Keratinocyte (primary cell): ENCODE data around the gene LRCH2. TPM values are rescaled to one million over a fixed set of nuclear protein-coding genes. Genes with fewer than 3 reads are reported as not detected.
"Not testable (repeated sequence)": the region's sequence is repeated elsewhere in the genome, so short reads cannot be mapped to it uniquely, and the experiment has no call there.

ENCODE experiments used
- DNase-seq: peaks from one replicate; pipeline ENCODE4 v3.0.0-alpha.2; 2011; ENCODE audit warnings: low read depth, missing footprints, low spot score
- FAIRE-seq: peaks from 2 replicates; lab custom pipeline; 2011; peaks lifted over from hg19 to GRCh38; lab: Jason Lieb, UNC
- H2AFZ ChIP-seq: 2 replicates; pipeline ENCODE4 v1.6.0; 2012; ENCODE audit warnings: low read length, control low read depth, inconsistent platforms; ENCODE audit not compliant: control insufficient read depth
- H3K27ac ChIP-seq: 2 replicates; pipeline ENCODE4 v1.5.1; 2011; ENCODE audit warnings: low read length; ENCODE audit not compliant: control insufficient read depth, insufficient read depth
- H3K27me3 ChIP-seq: 3 replicates; pipeline ENCODE4 v1.6.0; 2011; ENCODE audit warnings: low read length; ENCODE audit not compliant: control insufficient read depth, insufficient read depth; ENCODE audit errors: extremely low read depth
- H3K36me3 ChIP-seq, 2 experiments: 2 replicates in 1 of 2; 3 replicates in 1 of 2; pipeline ENCODE4 v1.5.1; 2011; ENCODE audit warnings: low read length in 2 of 2, mild to moderate bottlenecking in 1 of 2; ENCODE audit not compliant: control insufficient read depth in 2 of 2, insufficient read depth in 2 of 2; ENCODE audit errors: extremely low read depth in 1 of 2
- H3K4me1 ChIP-seq: 3 replicates; pipeline ENCODE4 v1.5.1; 2011; ENCODE audit warnings: low read length; ENCODE audit not compliant: control insufficient read depth, insufficient read depth; ENCODE audit errors: extremely low read depth
- H3K4me2 ChIP-seq: 3 replicates; pipeline ENCODE4 v1.6.0; 2011; ENCODE audit warnings: low read depth, low read length; ENCODE audit not compliant: control insufficient read depth, insufficient read depth; ENCODE audit errors: extremely low read depth
- H3K4me3 ChIP-seq, 3 experiments: fragments of 200-600 bp in 1 of 3; sonication (generic) in 1 of 3; 2 replicates in 2 of 3; 3 replicates in 1 of 3; pipeline ENCODE4 v1.5.1; 2011 to 2016; ENCODE audit warnings: low read length in 3 of 3, mild to moderate bottlenecking in 3 of 3, control low read depth in 2 of 3, inconsistent platforms in 1 of 3, low read depth in 1 of 3, mixed read lengths in 1 of 3, mixed run types in 1 of 3, moderate library complexity in 1 of 3; ENCODE audit not compliant: control insufficient read depth in 2 of 3, insufficient read depth in 2 of 3; ENCODE audit errors: extremely low read depth in 1 of 3
- H3K79me2 ChIP-seq: 2 replicates; pipeline ENCODE4 v1.6.0; 2012; ENCODE audit warnings: low read length; ENCODE audit not compliant: control insufficient read depth, insufficient read depth
- H3K9ac ChIP-seq: 3 replicates; pipeline ENCODE4 v1.6.0; 2011; ENCODE audit warnings: low read length; ENCODE audit not compliant: control insufficient read depth, insufficient read depth; ENCODE audit errors: extremely low read depth
- H3K9me1 ChIP-seq: 3 replicates; pipeline ENCODE4 v1.6.0; 2011; ENCODE audit warnings: low read length; ENCODE audit not compliant: control insufficient read depth, insufficient read depth; ENCODE audit errors: extremely low read depth
- H3K9me3 ChIP-seq: 2 replicates; pipeline ENCODE4 v1.5.1; 2012; ENCODE audit warnings: low read depth, low read length; ENCODE audit not compliant: control insufficient read depth
- H4K20me1 ChIP-seq: 3 replicates; pipeline ENCODE4 v1.6.0; 2011; ENCODE audit warnings: low read length; ENCODE audit not compliant: control insufficient read depth, insufficient read depth; ENCODE audit errors: extremely low read depth
- EZH2 ChIP-seq: IDR thresholded peaks from one replicate; pipeline ENCODE4 v1.6.1; 2012; ENCODE audit warnings: inconsistent platforms, mild to moderate bottlenecking, low read length, moderate library complexity
- dilution Hi-C: fragments of 300-500 bp; cut with MboI; formaldehyde crosslinking; loops from one replicate; pipeline ENCODE4 v1.7.0; 2020; ENCODE audit warnings: low sequenced_read_pairs; ENCODE audit not compliant: extremely low pct_ligation_motif_present
- polyA plus RNA-seq, 5 experiments: library from polyadenylated mRNA; depleted of rRNA in 3 of 5; stranded (reverse) in 3 of 5; stranded (forward) in 1 of 5; unstranded in 1 of 5; fragments of >200 nt; gene quantifications; 1 replicate in 1 of 5; 2 replicates in 3 of 5; 3 replicates in 1 of 5; pipeline versions ENCODE4 v1.2.1 to v1.2.3, GENCODE V29; 2011 to 2012; ENCODE audit warnings: missing spikeins in 2 of 5, low read depth in 1 of 5, low replicate concordance in 1 of 5
- TF ChIP-seq, protein P1 (sequence below), 3 experiments: IDR thresholded peaks in 1 of 3; conservative IDR thresholded peaks in 1 of 3; optimal IDR thresholded peaks in 1 of 3; 2 replicates in 2 of 3; 3 replicates in 1 of 3; pipeline versions ENCODE3 to v1.5.1; 2011; ENCODE audit warnings: low read length in 3 of 3, mild to moderate bottlenecking in 3 of 3, moderate library complexity in 2 of 3, control low read depth in 1 of 3, inconsistent platforms in 1 of 3; ENCODE audit not compliant: insufficient read depth in 2 of 3; ENCODE audit errors: extremely low read depth in 1 of 3

Gene LRCH2
- polyA plus RNA-seq, 1 donor (not counting 4 experiments of a cell fraction or from before 2014, with no cell fraction given), result not detected

DNA sequence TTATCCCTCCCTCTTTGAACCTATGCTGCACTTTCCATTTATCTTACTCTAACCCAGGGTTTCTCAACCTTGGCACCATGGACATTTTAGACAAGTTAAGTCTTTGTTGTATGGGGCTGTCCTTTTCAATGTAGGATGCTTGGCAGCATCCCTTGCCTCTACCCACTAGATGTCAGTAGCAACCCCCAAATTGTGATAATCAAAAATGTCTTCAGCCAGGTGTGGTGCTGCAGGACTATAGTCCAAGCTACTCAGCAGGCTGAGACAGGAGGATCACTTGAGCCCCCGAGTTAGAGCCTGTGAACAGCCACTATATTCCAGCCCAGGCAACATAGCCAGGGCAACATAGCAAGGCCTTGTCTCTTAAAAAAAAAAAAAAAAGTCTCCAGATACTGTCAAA is 7.0 kb downstream of the LRCH2 start:
- Histone ChIP-seq H3K27ac (no peak overlapping the region), H3K4me2 (no peak overlapping the region), H3K27me3 (peaks cover 8% of the 10 kb centered on the region), H3K9me1 (no peaks in the 10 kb centered on the region), H3K9me3 (no peaks in the 10 kb centered on the region), H3K36me3 (no peaks in the 10 kb centered on the region), H2AFZ (no peak overlapping the region), H3K4me1 (no peaks in the 10 kb centered on the region), H3K9ac (no peak overlapping the region), H3K79me2 (no peaks in the 10 kb centered on the region), H3K4me3 (no peak overlapping the region), H4K20me1 (no peaks in the 10 kb centered on the region)
- FAIRE-seq (no peak), DNase-seq (no peak)
- TF ChIP-seq, protein P1, sequence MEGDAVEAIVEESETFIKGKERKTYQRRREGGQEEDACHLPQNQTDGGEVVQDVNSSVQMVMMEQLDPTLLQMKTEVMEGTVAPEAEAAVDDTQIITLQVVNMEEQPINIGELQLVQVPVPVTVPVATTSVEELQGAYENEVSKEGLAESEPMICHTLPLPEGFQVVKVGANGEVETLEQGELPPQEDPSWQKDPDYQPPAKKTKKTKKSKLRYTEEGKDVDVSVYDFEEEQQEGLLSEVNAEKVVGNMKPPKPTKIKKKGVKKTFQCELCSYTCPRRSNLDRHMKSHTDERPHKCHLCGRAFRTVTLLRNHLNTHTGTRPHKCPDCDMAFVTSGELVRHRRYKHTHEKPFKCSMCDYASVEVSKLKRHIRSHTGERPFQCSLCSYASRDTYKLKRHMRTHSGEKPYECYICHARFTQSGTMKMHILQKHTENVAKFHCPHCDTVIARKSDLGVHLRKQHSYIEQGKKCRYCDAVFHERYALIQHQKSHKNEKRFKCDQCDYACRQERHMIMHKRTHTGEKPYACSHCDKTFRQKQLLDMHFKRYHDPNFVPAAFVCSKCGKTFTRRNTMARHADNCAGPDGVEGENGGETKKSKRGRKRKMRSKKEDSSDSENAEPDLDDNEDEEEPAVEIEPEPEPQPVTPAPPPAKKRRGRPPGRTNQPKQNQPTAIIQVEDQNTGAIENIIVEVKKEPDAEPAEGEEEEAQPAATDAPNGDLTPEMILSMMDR (optimal IDR thresholded peaks at IDR 0.05 in 1 of 3, IDR thresholded peaks at IDR 0.05 in 1 of 3, conservative IDR thresholded peaks at IDR 0.05 in 1 of 3; ENCODE audit: extremely low read depth in 1 of 3, insufficient read depth in 2 of 3, low read length in 3 of 3), result peak; percentile 50 to 61 (median 61)
- TF ChIP-seq EZH2, result no peak
- dilution Hi-C loops, result no loop called here

- H3K9me1 ChIP-seq, H3K27ac ChIP-seq, H3K27me3 ChIP-seq, H3K4me1 ChIP-seq, DNase-seq, FAIRE-seq, H2AFZ ChIP-seq, dilution Hi-C loops, H3K36me3 ChIP-seq, H4K20me1 ChIP-seq, H3K4me3 ChIP-seq, H3K9me3 ChIP-seq, H3K9ac ChIP-seq, H3K4me2 ChIP-seq, H3K79me2 ChIP-seq: not testable (repeated sequence)
These were observed 16.6 kb downstream of the LRCH2 start for GRCh38 chrX:115217346-115217745.

GRCh38 chrX:115214605-115215004 is 19.3 kb downstream of the LRCH2 start:
- H3K79me2 ChIP-seq, result no peaks in the 10 kb centered on the region
- H3K4me3 ChIP-seq, result no peak overlapping the region
- no peaks in the 10 kb centered on the region for H3K36me3 ChIP-seq
- no peaks in the 10 kb centered on the region for H3K9me3 ChIP-seq
- no peaks in the 10 kb centered on the region for H3K4me1 ChIP-seq
- no peak overlapping the region for H2AFZ ChIP-seq
- DNase-seq (no peak), FAIRE-seq (no peak)
- H3K9me1 ChIP-seq, result no peaks in the 10 kb centered on the region
- no peak overlapping the region for H3K4me2 ChIP-seq
- H3K27me3 ChIP-seq, result peaks cover 8% of the 10 kb centered on the region
- dilution Hi-C loops, result no loop called here
- TF ChIP-seq EZH2, result no peak
- TF ChIP-seq, protein P1 (optimal IDR thresholded peaks at IDR 0.05 in 1 of 3, IDR thresholded peaks at IDR 0.05 in 1 of 3, conservative IDR thresholded peaks at IDR 0.05 in 1 of 3; ENCODE audit: extremely low read depth in 1 of 3, insufficient read depth in 2 of 3, low read length in 3 of 3), result no peak
- no peak overlapping the region for H3K27ac ChIP-seq
- no peaks in the 10 kb centered on the region for H4K20me1 ChIP-seq
- H3K9ac ChIP-seq, result no peak overlapping the region
